H9 (cell line): Measurements from ENCODE around the gene COTL1. TPM values are rescaled to one million over a fixed set of nuclear protein-coding genes. Genes with fewer than 3 reads are reported as not detected.
A peak's percentile ranks its signal among the peaks of the same experiment; 100 is the strongest.

Source experiments
- DNase-seq: peaks from one replicate; pipeline ENCODE4 v3.0.0-alpha.2; 2017
- H2AFZ ChIP-seq: one replicate; pipeline ENCODE4 v1.6.1; 2013; ENCODE audit warnings: mild to moderate bottlenecking, low read length, control low read depth, moderate library complexity
- H2AK5ac ChIP-seq: 2 replicates; pipeline ENCODE4 v1.6.1; 2013; ENCODE audit warnings: low read length, control low read depth, mixed read lengths; ENCODE audit not compliant: insufficient read length
- H2BK120ac ChIP-seq: one replicate; pipeline ENCODE4 v1.6.1; 2013; ENCODE audit warnings: low read depth, mild to moderate bottlenecking, low read length, control low read depth, inconsistent platforms; ENCODE audit not compliant: poor library complexity, severe bottlenecking
- H2BK12ac ChIP-seq: 2 replicates; pipeline ENCODE4 v1.6.1; 2013; ENCODE audit warnings: low read length, control low read depth, mixed read lengths, low read depth; ENCODE audit not compliant: insufficient read length
- H2BK15ac ChIP-seq: 2 replicates; pipeline ENCODE4 v1.6.1; 2013; ENCODE audit warnings: low read depth, low read length, control low read depth
- H2BK20ac ChIP-seq: one replicate; pipeline ENCODE4 v1.6.1; 2013; ENCODE audit warnings: low read depth, mild to moderate bottlenecking, low read length, control low read depth, inconsistent platforms; ENCODE audit not compliant: poor library complexity, severe bottlenecking
- H2BK5ac ChIP-seq: 2 replicates; pipeline ENCODE4 v1.6.1; 2013; ENCODE audit warnings: low read length, control low read depth, mixed read lengths; ENCODE audit not compliant: insufficient read length
- H3K14ac ChIP-seq: 2 replicates; pipeline ENCODE4 v1.6.1; 2013; ENCODE audit warnings: low read length, control low read depth; ENCODE audit not compliant: insufficient read depth
- H3K18ac ChIP-seq: 2 replicates; pipeline ENCODE4 v1.6.1; 2013; ENCODE audit warnings: low read depth, mild to moderate bottlenecking, mixed read lengths, low read length, control low read depth; ENCODE audit not compliant: insufficient read length
- H3K23ac ChIP-seq: 2 replicates; pipeline ENCODE4 v1.6.1; 2013; ENCODE audit warnings: low read length, control low read depth, mixed read lengths, low read depth; ENCODE audit not compliant: insufficient read length
- H3K23me2 ChIP-seq: 2 replicates; pipeline ENCODE4 v1.6.1; 2013; ENCODE audit warnings: low read depth, mild to moderate bottlenecking, mixed read lengths, low read length, control low read depth; ENCODE audit not compliant: insufficient read length, poor library complexity, severe bottlenecking
- H3K27ac ChIP-seq: 2 replicates; pipeline ENCODE4 v1.5.1; 2013; ENCODE audit warnings: low read length, control low read depth, mixed read lengths, low read depth; ENCODE audit not compliant: insufficient read length
- H3K27me3 ChIP-seq: 2 replicates; pipeline ENCODE4 v1.6.1; 2013; ENCODE audit warnings: low read length, control low read depth, inconsistent platforms; ENCODE audit not compliant: insufficient read depth
- H3K4ac ChIP-seq: 2 replicates; pipeline ENCODE4 v1.6.1; 2013; ENCODE audit warnings: low read depth, mild to moderate bottlenecking, control low read depth, inconsistent platforms, low read length, moderate library complexity
- H3K4me1 ChIP-seq: 2 replicates; pipeline ENCODE4 v1.6.1; 2013; ENCODE audit warnings: low read length, control low read depth, inconsistent platforms; ENCODE audit not compliant: insufficient read depth
- H3K4me2 ChIP-seq: 2 replicates; pipeline ENCODE4 v1.6.1; 2013; ENCODE audit warnings: low read length, control low read depth, mixed read lengths; ENCODE audit not compliant: insufficient read length, insufficient read depth
- H3K56ac ChIP-seq: 2 replicates; pipeline ENCODE4 v1.6.1; 2013; ENCODE audit warnings: low read depth, mild to moderate bottlenecking, mixed read lengths, low read length, control low read depth; ENCODE audit not compliant: insufficient read length
- H3K79me1 ChIP-seq: 2 replicates; pipeline ENCODE4 v1.6.1; 2013; ENCODE audit warnings: low read depth, mild to moderate bottlenecking, moderate library complexity, low read length, control low read depth, inconsistent platforms; ENCODE audit not compliant: insufficient read depth, poor library complexity, severe bottlenecking
- H3K79me2 ChIP-seq: 2 replicates; pipeline ENCODE4 v1.6.1; 2013; ENCODE audit warnings: low read length, control low read depth, inconsistent platforms; ENCODE audit not compliant: insufficient read depth
- H3K9ac ChIP-seq: 2 replicates; pipeline ENCODE4 v1.6.1; 2013; ENCODE audit warnings: low read length, control low read depth, mixed read lengths; ENCODE audit not compliant: insufficient read length; ENCODE audit errors: extremely low read depth
- H3K9me3 ChIP-seq: one replicate; pipeline ENCODE4 v1.6.1; 2013; ENCODE audit warnings: low read depth, low read length, inconsistent platforms; ENCODE audit not compliant: control insufficient read depth
- H3T11ph ChIP-seq: one replicate; pipeline ENCODE4 v1.6.1; 2013; ENCODE audit warnings: mild to moderate bottlenecking, low read length, control low read depth, inconsistent platforms
- H4K20me1 ChIP-seq: one replicate; pipeline ENCODE4 v1.6.1; 2013; ENCODE audit not compliant: control insufficient read depth, insufficient read length, insufficient read depth
- H4K5ac ChIP-seq: 2 replicates; pipeline ENCODE4 v1.6.1; 2013; ENCODE audit warnings: low read depth, mild to moderate bottlenecking, mixed read lengths, low read length, control low read depth; ENCODE audit not compliant: insufficient read length
- H4K8ac ChIP-seq: replicated peaks from 2 replicates; pipeline ENCODE4 v1.6.1; 2013; ENCODE audit warnings: low read length, control low read depth, mixed read lengths, low read depth; ENCODE audit not compliant: insufficient read length
- H4K91ac ChIP-seq: 2 replicates; pipeline ENCODE4 v1.6.1; 2013; ENCODE audit warnings: low read depth, mild to moderate bottlenecking, moderate library complexity, mixed read lengths, low read length, control low read depth; ENCODE audit not compliant: insufficient read length
- H3K27ac Mint-ChIP-seq, 3 experiments: 2 replicates in 2 of 3; 3 replicates in 1 of 3; pipeline ENCODE4 v1.8.0; 2020 to 2021; ENCODE audit warnings: mixed read lengths in 3 of 3, mild to moderate bottlenecking in 1 of 3, moderate library complexity in 1 of 3
- H3K27me3 Mint-ChIP-seq: 2 replicates; pipeline ENCODE4 v1.8.0; 2021; ENCODE audit warnings: low read depth, mild to moderate bottlenecking, moderate library complexity, mixed read lengths
- H3K36me3 Mint-ChIP-seq, 3 experiments: 2 replicates in 2 of 3; 3 replicates in 1 of 3; pipeline ENCODE4 v1.8.0; 2020 to 2021; ENCODE audit warnings: low read depth in 3 of 3, mixed read lengths in 3 of 3; ENCODE audit not compliant: insufficient read depth in 1 of 3
- H3K4me1 Mint-ChIP-seq, 2 experiments: 2 replicates each; pipeline ENCODE4 v1.8.0; 2020; ENCODE audit warnings: mixed read lengths in 2 of 2
- H3K4me3 Mint-ChIP-seq, 2 experiments: 2 replicates in 1 of 2; 3 replicates in 1 of 2; pipeline ENCODE4 v1.8.0; 2020 to 2021; ENCODE audit warnings: mild to moderate bottlenecking in 2 of 2, mixed read lengths in 2 of 2, moderate library complexity in 1 of 2
- H3K9me3 Mint-ChIP-seq, 2 experiments: 2 replicates in 1 of 2; 3 replicates in 1 of 2; pipeline ENCODE4 v1.8.0; 2020; ENCODE audit warnings: mild to moderate bottlenecking in 2 of 2, mixed read lengths in 2 of 2, moderate library complexity in 1 of 2
- CTCF ChIP-seq: fragments of 200-600 bp; sonication (generic); conservative IDR thresholded peaks from 3 replicates; pipeline ENCODE4 v1.8.0; 2021; ENCODE audit warnings: antibody characterized with exemption, mild to moderate bottlenecking
- WGBS: extraction: QIAGEN DNeasy Blood & Tissue Kit; methylation state at CpG from one replicate; pipeline ENCODE4 v1.1.7; 2013; ENCODE audit warnings: missing lambda C conversion rate, low lambda C conversion rate, mixed read lengths; ENCODE audit not compliant: insufficient read length; ENCODE audit errors: extremely low coverage; 5-methylcytosine and 5-hydroxymethylcytosine counted together
- total RNA-seq: library from RNA; stranded (reverse); gene quantifications from 2 replicates; pipeline ENCODE4 v1.2.1, GENCODE V29; 2021

COTL1 gene
- total RNA-seq, 1 experiment from 2014 or later: 81.4 TPM

DNA sequence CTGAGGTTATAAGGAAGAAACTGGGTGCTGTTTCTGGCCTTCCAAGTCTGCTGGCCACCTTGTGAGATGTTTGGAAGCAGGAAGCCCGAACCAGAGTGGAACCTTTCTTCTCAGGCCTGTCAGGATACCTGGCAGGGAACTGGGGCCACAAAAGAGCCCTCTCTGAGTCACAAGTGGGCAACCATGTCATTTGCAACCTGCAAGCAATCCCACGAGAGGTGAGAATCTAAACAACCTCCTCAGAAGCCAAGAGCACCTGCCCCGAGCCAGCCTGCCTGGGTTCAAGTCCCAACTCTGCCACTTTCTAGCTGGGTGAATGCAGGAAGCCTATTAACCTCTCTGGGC lies 3.3 kb downstream of the COTL1 start:
- Mint-ChIP-seq H3K4me3 (0 out of 5 replicates have a peak overlapping the region, but pooled peaks of 1 of the 2 experiments have one; percentile 34), H3K27me3 (peaks cover 12% of the 10 kb centered on the region), H3K27ac (peak overlapping the region in 1 of 3 experiments; percentile 40; a peak in 1 of 7 replicates), H3K36me3 (peaks cover 4 to 16% (median 13%) of the 10 kb centered on the region in 3 experiments), H3K9me3 (no peaks in the 10 kb centered on the region), H3K4me1 (peaks cover 30 to 39% of the 10 kb centered on the region in 2 experiments)
- Histone ChIP-seq H3K14ac (no peak overlapping the region), H2BK12ac (no peak overlapping the region), H3K9ac (no peak overlapping the region), H3K9me3 (no peaks in the 10 kb centered on the region), H3K79me2 (peaks cover 11% of the 10 kb centered on the region; the same call in 1 of the 2 replicates), H2BK120ac (no peak overlapping the region), H3K56ac (no peak overlapping the region), H2BK15ac (no peak overlapping the region), H3K4ac (no peak overlapping the region), H3K23ac (no peak overlapping the region), H4K8ac (no peak overlapping the region), H3K23me2 (peaks cover 11% of the 10 kb centered on the region), H4K5ac (no peak overlapping the region), H3T11ph (no peak overlapping the region), H4K91ac (no peak overlapping the region), H2AFZ (no peak overlapping the region), H4K20me1 (no peaks in the 10 kb centered on the region), H3K4me2 (no peak overlapping the region), H2BK20ac (no peak overlapping the region), H3K4me1 (no peaks in the 10 kb centered on the region), H3K27me3 (peaks cover 3% of the 10 kb centered on the region; the same call in 1 of the 2 replicates), H3K27ac (no peak overlapping the region), H2AK5ac (no peak overlapping the region), H2BK5ac (no peak overlapping the region), H3K79me1 (peaks cover 4% of the 10 kb centered on the region), H3K18ac (no peak overlapping the region)
- no peak for TF ChIP-seq CTCF
- WGBS: no CpG with 5 or more reads among the region's 3 CpGs
- no peak for DNase-seq
